H1 (cell line): ENCODE results near the gene MAPKAPK2.

Source experiments
- CBX8 ChIP-seq: fragments of 300-800, 300-1000 bp; sonication (generic); IDR thresholded peaks from 2 replicates; pipeline ENCODE4 v1.7.1; 2016; ENCODE audit warnings: low read depth, low read length, borderline replicate concordance
- EGR1 ChIP-seq: IDR thresholded peaks from 2 replicates; pipeline ENCODE4 v1.6.1; 2011; ENCODE audit warnings: low read depth, low read length, borderline replicate concordance
- EZH2 ChIP-seq: fragments of 200-600 bp; sonication (generic); IDR thresholded peaks from 2 replicates; pipeline ENCODE4 v1.7.1; 2012; ENCODE audit warnings: low read depth, mild to moderate bottlenecking, moderate library complexity, low read length, inconsistent platforms; ENCODE audit not compliant: severe bottlenecking
- HDAC2 ChIP-seq, 2 experiments: fragments of 300-600 bp in 1 of 2; sonication (generic) in 1 of 2; IDR thresholded peaks; 2 replicates each; pipeline ENCODE4 v1.6.1; 2011 to 2012; ENCODE audit warnings: low read depth in 2 of 2, low read length in 2 of 2, mild to moderate bottlenecking in 2 of 2, moderate library complexity in 2 of 2, borderline replicate concordance in 1 of 2, inconsistent platforms in 1 of 2
- JUND ChIP-seq: IDR thresholded peaks from 2 replicates; pipeline ENCODE4 v1.6.1; 2011; ENCODE audit warnings: mild to moderate bottlenecking, improper control_type of control experiment, low read length
- POLR2AphosphoS5 ChIP-seq: IDR thresholded peaks from 2 replicates; pipeline ENCODE4 v1.6.1; 2011; ENCODE audit warnings: low read depth, low read length
- RBBP5 ChIP-seq: IDR thresholded peaks from 2 replicates; pipeline ENCODE4 v1.7.1; 2012; ENCODE audit warnings: low read depth, mild to moderate bottlenecking, inconsistent platforms, low read length, moderate library complexity, borderline replicate concordance
- SIRT6 ChIP-seq: IDR thresholded peaks from one replicate; pipeline ENCODE4 v1.7.1; 2012; ENCODE audit warnings: low read length, inconsistent platforms
- SRF ChIP-seq: IDR thresholded peaks from 2 replicates; pipeline ENCODE4 v1.6.1; 2011; ENCODE audit warnings: mild to moderate bottlenecking, low read depth, low read length, moderate library complexity
- TF ChIP-seq, protein P1 (sequence below), 3 experiments: IDR thresholded peaks; 1 replicate in 2 of 3; 2 replicates in 1 of 3; pipeline versions ENCODE4 v1.5.1 to v1.6.1; 2011; ENCODE audit warnings: low read length in 3 of 3, mild to moderate bottlenecking in 3 of 3, inconsistent platforms in 2 of 3, low read depth in 1 of 3, moderate library complexity in 1 of 3; ENCODE audit not compliant: insufficient read depth in 1 of 3; ENCODE audit errors: control extremely low read depth in 1 of 3
- TF ChIP-seq, protein P2 (sequence below): IDR thresholded peaks from 2 replicates; pipeline ENCODE4 v1.6.1; 2011; ENCODE audit warnings: low read length, improper control_type of control experiment

DNA sequence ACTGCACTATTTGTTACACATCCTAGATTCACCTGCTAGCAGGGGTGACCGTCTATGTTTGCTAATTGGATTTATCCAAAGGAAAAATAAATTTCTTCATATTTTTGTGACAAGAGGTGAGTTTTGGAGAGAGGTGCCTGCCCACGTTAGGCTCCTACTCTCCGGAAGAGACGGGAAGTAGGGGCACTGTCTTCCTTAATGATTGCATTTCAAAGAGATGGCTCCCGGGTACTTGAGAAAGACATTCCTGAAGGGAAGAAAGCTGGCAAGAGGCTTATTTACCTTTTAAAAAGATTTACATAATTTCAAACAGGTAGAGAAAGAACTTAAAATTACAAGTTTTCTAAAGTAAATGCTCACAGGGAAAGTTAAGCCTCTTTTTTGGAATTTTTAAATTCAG lies 67.2 kb downstream of the MAPKAPK2 start:
- TF ChIP-seq, protein P1, sequence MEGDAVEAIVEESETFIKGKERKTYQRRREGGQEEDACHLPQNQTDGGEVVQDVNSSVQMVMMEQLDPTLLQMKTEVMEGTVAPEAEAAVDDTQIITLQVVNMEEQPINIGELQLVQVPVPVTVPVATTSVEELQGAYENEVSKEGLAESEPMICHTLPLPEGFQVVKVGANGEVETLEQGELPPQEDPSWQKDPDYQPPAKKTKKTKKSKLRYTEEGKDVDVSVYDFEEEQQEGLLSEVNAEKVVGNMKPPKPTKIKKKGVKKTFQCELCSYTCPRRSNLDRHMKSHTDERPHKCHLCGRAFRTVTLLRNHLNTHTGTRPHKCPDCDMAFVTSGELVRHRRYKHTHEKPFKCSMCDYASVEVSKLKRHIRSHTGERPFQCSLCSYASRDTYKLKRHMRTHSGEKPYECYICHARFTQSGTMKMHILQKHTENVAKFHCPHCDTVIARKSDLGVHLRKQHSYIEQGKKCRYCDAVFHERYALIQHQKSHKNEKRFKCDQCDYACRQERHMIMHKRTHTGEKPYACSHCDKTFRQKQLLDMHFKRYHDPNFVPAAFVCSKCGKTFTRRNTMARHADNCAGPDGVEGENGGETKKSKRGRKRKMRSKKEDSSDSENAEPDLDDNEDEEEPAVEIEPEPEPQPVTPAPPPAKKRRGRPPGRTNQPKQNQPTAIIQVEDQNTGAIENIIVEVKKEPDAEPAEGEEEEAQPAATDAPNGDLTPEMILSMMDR (IDR thresholded peaks at IDR 0.05; ENCODE audit: control extremely low read depth in 1 of 3, insufficient read depth in 1 of 3, low read depth in 1 of 3, low read length in 3 of 3), result no peak
- no peak for TF ChIP-seq EZH2
- TF ChIP-seq EGR1, result peak; percentile 17; the same call in 1 of the 2 replicates
- no peak for TF ChIP-seq SRF
- no peak for TF ChIP-seq CBX8
- no peak for TF ChIP-seq POLR2AphosphoS5
- no peak for TF ChIP-seq SIRT6
- TF ChIP-seq JUND, result no peak
- TF ChIP-seq, protein P2, sequence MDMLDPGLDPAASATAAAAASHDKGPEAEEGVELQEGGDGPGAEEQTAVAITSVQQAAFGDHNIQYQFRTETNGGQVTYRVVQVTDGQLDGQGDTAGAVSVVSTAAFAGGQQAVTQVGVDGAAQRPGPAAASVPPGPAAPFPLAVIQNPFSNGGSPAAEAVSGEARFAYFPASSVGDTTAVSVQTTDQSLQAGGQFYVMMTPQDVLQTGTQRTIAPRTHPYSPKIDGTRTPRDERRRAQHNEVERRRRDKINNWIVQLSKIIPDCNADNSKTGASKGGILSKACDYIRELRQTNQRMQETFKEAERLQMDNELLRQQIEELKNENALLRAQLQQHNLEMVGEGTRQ, result no peak
- TF ChIP-seq RBBP5, result no peak
- no peak for TF ChIP-seq HDAC2 (IDR thresholded peaks at IDR 0.05; ENCODE audit: borderline replicate concordance in 1 of 2, low read depth in 2 of 2, low read length in 2 of 2)
